DOHH2 (cell line): Measurements from ENCODE around the gene PHF21B.

ENCODE experiments used
- H3F3A ChIP-seq: fragments of 200-600 bp; sonication (generic), shearing (Covaris generic); 2 replicates; pipeline ENCODE4 v1.6.0; 2016; ENCODE audit warnings: antibody characterized with exemption, mild to moderate bottlenecking; ENCODE audit not compliant: control insufficient read depth, insufficient read depth
- H3K27ac ChIP-seq: fragments of 200-600 bp; sonication (generic); 2 replicates; pipeline ENCODE4 v1.5.1; 2014; ENCODE audit warnings: low read depth, mild to moderate bottlenecking, low read length, moderate library complexity
- H3K27me3 ChIP-seq: fragments of 200-600 bp; sonication (generic); 2 replicates; pipeline ENCODE4 v1.6.1; 2014; ENCODE audit warnings: mild to moderate bottlenecking, low read length, mixed read lengths; ENCODE audit not compliant: control insufficient read depth
- H3K36me3 ChIP-seq: fragments of 200-600 bp; sonication (generic); 2 replicates; pipeline ENCODE4 v1.6.1; 2014; ENCODE audit warnings: mild to moderate bottlenecking, low read length, moderate library complexity, mixed read lengths; ENCODE audit not compliant: control insufficient read depth
- H3K4me1 ChIP-seq: fragments of 200-600 bp; sonication (generic); 2 replicates; pipeline ENCODE4 v1.6.1; 2014; ENCODE audit warnings: mild to moderate bottlenecking, low read length, mixed read lengths; ENCODE audit not compliant: control insufficient read depth
- H3K4me2 ChIP-seq: fragments of 200-600 bp; sonication (generic); 2 replicates; pipeline ENCODE4 v1.6.0; 2014; ENCODE audit warnings: mild to moderate bottlenecking, low read length, moderate library complexity
- H3K4me3 ChIP-seq: fragments of 200-600 bp; sonication (generic); 2 replicates; pipeline ENCODE4 v1.5.1; 2014; ENCODE audit warnings: mild to moderate bottlenecking, low read length, mixed read lengths
- H3K79me2 ChIP-seq: fragments of 200-600 bp; sonication (generic); 2 replicates; pipeline ENCODE4 v1.6.1; 2014; ENCODE audit warnings: mild to moderate bottlenecking, low read length, mixed read lengths; ENCODE audit not compliant: control insufficient read depth
- H3K9me2 ChIP-seq: fragments of 200-600 bp; sonication (generic); replicated peaks from 2 replicates; pipeline ENCODE4 v1.6.1; 2014; ENCODE audit warnings: mild to moderate bottlenecking, low read length, mixed read lengths; ENCODE audit not compliant: control insufficient read depth
- H3K9me3 ChIP-seq: fragments of 200-600 bp; sonication (generic); 2 replicates; pipeline ENCODE4 v1.6.1; 2014; ENCODE audit warnings: antibody characterized with exemption, low read length, mixed read lengths; ENCODE audit not compliant: control insufficient read depth, insufficient read depth
- H4K20me1 ChIP-seq: fragments of 200-600 bp; sonication (generic); 2 replicates; pipeline ENCODE4 v1.6.0; 2014; ENCODE audit warnings: low read depth, mild to moderate bottlenecking, antibody characterized with exemption, low read length, moderate library complexity; ENCODE audit not compliant: control insufficient read depth, insufficient read depth
- CTCF ChIP-seq: fragments of 200-600 bp; sonication (generic); IDR thresholded peaks from one replicate; pipeline ENCODE4 v1.5.1; 2014; ENCODE audit warnings: antibody characterized with exemption, mild to moderate bottlenecking, low read depth, low read length; ENCODE audit not compliant: poor library complexity, severe bottlenecking
- EZH2phosphoT487 ChIP-seq: fragments of 200-600 bp; sonication (generic); IDR thresholded peaks from 2 replicates; pipeline ENCODE4 v1.6.1; 2017; ENCODE audit warnings: borderline replicate concordance, mild to moderate bottlenecking, antibody characterized with exemption, low read length, moderate library complexity, mixed read lengths

PHF21B gene

GRCh38 chr22:45042263-45042662, 32.5 kb upstream of the PHF21B start:
- H3K9me2 ChIP-seq: no peaks in the 10 kb centered on the region
- H3K4me2 ChIP-seq: no peak overlapping the region
- no peak overlapping the region for H3K4me3 ChIP-seq
- H3K27me3 ChIP-seq: peaks cover 5% of the 10 kb centered on the region; the same call in 1 of the 2 replicates
- H3K79me2 ChIP-seq: no peaks in the 10 kb centered on the region
- H3F3A ChIP-seq: no peaks in the 10 kb centered on the region
- no peaks in the 10 kb centered on the region for H4K20me1 ChIP-seq
- no peak for TF ChIP-seq CTCF
- no peak for TF ChIP-seq EZH2phosphoT487
- H3K9me3 ChIP-seq: no peaks in the 10 kb centered on the region; the same call in 1 of the 2 replicates
- H3K36me3 ChIP-seq: no peaks in the 10 kb centered on the region
- H3K4me1 ChIP-seq: no peaks in the 10 kb centered on the region
- H3K27ac ChIP-seq: no peak overlapping the region

- Histone ChIP-seq H3K27ac (no peak overlapping the region), H3K27me3 (peaks cover 5% of the 10 kb centered on the region; the same call in 1 of the 2 replicates), H3K36me3 (no peaks in the 10 kb centered on the region), H3K9me2 (no peaks in the 10 kb centered on the region), H4K20me1 (no peaks in the 10 kb centered on the region), H3K9me3 (no peaks in the 10 kb centered on the region; the same call in 1 of the 2 replicates), H3K4me1 (no peaks in the 10 kb centered on the region), H3F3A (no peaks in the 10 kb centered on the region), H3K4me3 (no peak overlapping the region), H3K4me2 (no peak overlapping the region), H3K79me2 (no peaks in the 10 kb centered on the region)
- TF ChIP-seq EZH2phosphoT487: no peak
- TF ChIP-seq CTCF: no peak
These were observed 29.3 kb upstream of the PHF21B start for GRCh38 chr22:45039133-45039532.

- Histone ChIP-seq H3K4me2 (no peak overlapping the region), H3F3A (no peaks in the 10 kb centered on the region), H3K27me3 (no peaks in the 10 kb centered on the region), H4K20me1 (no peaks in the 10 kb centered on the region), H3K36me3 (no peaks in the 10 kb centered on the region), H3K79me2 (no peaks in the 10 kb centered on the region), H3K4me3 (no peak overlapping the region), H3K4me1 (no peaks in the 10 kb centered on the region), H3K9me2 (no peaks in the 10 kb centered on the region), H3K27ac (no peak overlapping the region), H3K9me3 (no peaks in the 10 kb centered on the region; the same call in 1 of the 2 replicates)
- no peak for TF ChIP-seq EZH2phosphoT487
- no peak for TF ChIP-seq CTCF
These were observed 26.3 kb upstream of the PHF21B start for GRCh38 chr22:45036154-45036553.

GRCh38 chr22:45034821-45035220, 25.0 kb upstream of the PHF21B start:
- H3K4me2 ChIP-seq: no peak overlapping the region
- no peaks in the 10 kb centered on the region for H3K27me3 ChIP-seq
- no peaks in the 10 kb centered on the region for H3K9me2 ChIP-seq
- no peaks in the 10 kb centered on the region for H3K36me3 ChIP-seq
- H3K4me1 ChIP-seq: no peaks in the 10 kb centered on the region
- H3F3A ChIP-seq: no peaks in the 10 kb centered on the region
- no peaks in the 10 kb centered on the region for H4K20me1 ChIP-seq
- no peak for TF ChIP-seq EZH2phosphoT487
- TF ChIP-seq CTCF: no peak
- no peak overlapping the region for H3K27ac ChIP-seq
- H3K4me3 ChIP-seq: no peak overlapping the region
- H3K79me2 ChIP-seq: no peaks in the 10 kb centered on the region
- H3K9me3 ChIP-seq: no peaks in the 10 kb centered on the region; the same call in 1 of the 2 replicates
